ENCODE results near the gene DACT3. TPM values are rescaled to one million over a fixed set of nuclear protein-coding genes. Genes with fewer than 3 reads are reported as not detected.

Gene DACT3
- total RNA-seq (2021; ENCODE audit: unreplicated experiment), result 1.0 TPM
- polyA plus RNA-seq (2012; ENCODE audit: insufficient read length), result 0.44 TPM
- Bru-seq, nascent RNA, result percentile 18 among the genes with signal in this experiment
- percentile 25 among the genes with signal in this experiment for BruChase-seq, experiment 1, labeled RNA remaining after a 2-hour chase
- percentile 29 among the genes with signal in this experiment for BruChase-seq, experiment 2, labeled RNA remaining after a 6-hour chase
- long read RNA-seq, partial matches to known transcripts, result 0 of 1 reads
- long read RNA-seq, other reads (novel, unspliced or antisense), result 1 of 1 reads

- TF ChIP-seq TCF7L2 (IDR thresholded peaks at IDR 0.05; ENCODE audit: low read depth, low read length) (no peak), REST (IDR thresholded peaks at IDR 0.05; ENCODE audit: insufficient read depth in 1 of 2, low read depth in 2 of 2, low read length in 1 of 2) (no peak), CTCF (IDR thresholded peaks at IDR 0.05) (no peak), SIN3A (IDR thresholded peaks at IDR 0.05; ENCODE audit: borderline replicate concordance, insufficient read depth, low read depth, low read length) (no peak), POLR2AphosphoS5 (IDR thresholded peaks at IDR 0.05; ENCODE audit: low read depth, low read length) (no peak)
- Histone ChIP-seq H3K9me3 (ENCODE audit: control insufficient read depth, insufficient read depth, low read depth, low read length) (no peaks in the 10 kb centered on the region), H3K36me3 (ENCODE audit: control insufficient read depth, insufficient read depth, low read length) (no peaks in the 10 kb centered on the region), H3K4me1 (ENCODE audit: control insufficient read depth, insufficient read depth, low read length) (peaks cover 7% of the 10 kb centered on the region), H3K27me3 (ENCODE audit: control insufficient read depth, insufficient read depth, low read length) (no peaks in the 10 kb centered on the region), H3K27ac (ENCODE audit: low read length) (0 out of 2 replicates have a peak within 1 kb of the TSS, but pooled peaks have one; percentile 29), H3K4me3 (ENCODE audit: low read depth in 2 of 2, low read length in 2 of 2) (peak within 1 kb of the TSS; percentile 49 to 65)
- BruUV-seq (replicated peaks), result no TSS peak
- intact Hi-C loops (cut with micrococcal nuclease; ENCODE audit: unreplicated experiment) (no loop called here), in situ Hi-C loops (cut with HindIII; ENCODE audit: low pct_unique_long_range_greater_than_20kb, low sequenced_read_pairs) (no loop called here)
- DNase-seq (ENCODE audit: low read depth, low spot score) (peak; percentile 89), ATAC-seq (peak; percentile 95)
- ChIA-PET POLR2A (interaction anchor here (0.7 kb wide), 1 partner anchor 49 kb away, joined by 3 read pairs; no protein-coding TSS in a partner anchor), CTCF (interaction anchor here (0.5 to 2.0 kb wide), 7 partner anchors 18 to 68 kb away, joined by 3 to 11 read pairs (median 9); no protein-coding TSS in a partner anchor)
Measured at GRCh38 chr19:46661020-46661731, at the start of gene DACT3. Gene DACT3, minus strand, starts transcription at chr19:46661182. Its CDS starts 118 bp downstream, at chr19:46661064.

- BruUV-seq (replicated peaks), result no TSS peak
- POLR2A ChIA-PET, result interaction anchor here (0.6 kb wide), 1 partner anchor 546 kb away, joined by 3 read pairs; the partner anchor contains the start of gene CCDC9
- in situ Hi-C loops (cut with HindIII; ENCODE audit: low pct_unique_long_range_greater_than_20kb, low sequenced_read_pairs) (no loop called here), intact Hi-C loops (cut with micrococcal nuclease; ENCODE audit: unreplicated experiment) (no loop called here)
- DNase-seq (ENCODE audit: low read depth, low spot score) (no peak), ATAC-seq (no peak)
- Histone ChIP-seq H3K36me3 (ENCODE audit: control insufficient read depth, insufficient read depth, low read length) (no peaks in the 10 kb centered on the region; the same call in 1 of the 2 replicates), H3K27me3 (ENCODE audit: control insufficient read depth, insufficient read depth, low read length) (no peaks in the 10 kb centered on the region), H3K9me3 (ENCODE audit: control insufficient read depth, insufficient read depth, low read depth, low read length) (no peaks in the 10 kb centered on the region), H3K4me1 (ENCODE audit: control insufficient read depth, insufficient read depth, low read length) (no peaks in the 10 kb centered on the region), H3K27ac (ENCODE audit: low read length) (no peak overlapping the region), H3K4me3 (ENCODE audit: low read depth in 2 of 2, low read length in 2 of 2) (no peak overlapping the region)
- CTCF ChIA-PET, result no interaction called here
- no peak for TF ChIP-seq SIN3A (IDR thresholded peaks at IDR 0.05; ENCODE audit: borderline replicate concordance, insufficient read depth, low read depth, low read length)
- TF ChIP-seq REST (IDR thresholded peaks at IDR 0.05; ENCODE audit: insufficient read depth in 1 of 2, low read depth in 2 of 2, low read length in 1 of 2), result no peak
- no peak for TF ChIP-seq CTCF (IDR thresholded peaks at IDR 0.05)
- TF ChIP-seq TCF7L2 (IDR thresholded peaks at IDR 0.05; ENCODE audit: low read depth, low read length), result no peak
- no peak for TF ChIP-seq POLR2AphosphoS5 (IDR thresholded peaks at IDR 0.05; ENCODE audit: low read depth, low read length)
Measured at GRCh38 chr19:46710687-46711086, 49.7 kb upstream of the DACT3 start.
